ENCODE measurements around the gene CD47. TPM values are rescaled to one million over a fixed set of nuclear protein-coding genes. Genes with fewer than 3 reads are reported as not detected.

Gene CD47
- total RNA-seq, 2 experiments from 2014 or later = 153 to 161 TPM

DNA sequence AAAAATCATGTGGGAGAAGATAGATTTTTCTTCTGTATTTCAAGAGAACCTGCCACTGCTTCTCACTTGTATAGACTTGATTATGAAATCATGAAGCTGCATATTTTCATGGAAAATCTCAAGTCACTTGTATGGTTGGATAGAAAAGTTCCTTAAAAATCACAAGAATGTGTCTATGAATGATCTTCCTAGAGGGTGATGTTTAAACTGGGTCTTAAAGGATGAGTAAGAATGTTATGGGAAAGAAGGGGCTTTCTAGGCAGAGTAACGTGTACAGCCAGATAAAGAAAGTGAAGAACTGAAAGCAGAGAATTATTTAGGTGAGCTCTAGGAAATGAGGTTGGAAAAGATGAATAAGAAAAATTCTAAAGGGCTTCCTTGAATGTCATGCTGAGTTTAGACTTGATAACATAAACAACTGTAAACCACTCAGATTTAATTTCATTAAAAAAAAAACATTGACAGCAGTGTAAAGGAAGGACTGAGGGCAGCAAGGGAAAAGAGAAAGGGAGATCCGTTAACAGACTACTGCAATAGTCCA, 5.0 kb downstream of the CD47 start:
- Mint-ChIP-seq H3K27me3 (no peaks in the 10 kb centered on the region), H3K36me3 (ENCODE audit: low read depth) (peaks cover 21% of the 10 kb centered on the region), H3K4me1 (peaks cover 22% of the 10 kb centered on the region), H3K4me3 (no peak overlapping the region), H3K9me3 (no peaks in the 10 kb centered on the region), H3K27ac (no peak overlapping the region)
- POLR2A ChIA-PET = interaction anchor here (1.1 to 10.5 kb wide), 3 partner anchors 12 to 57 kb away, joined by 3 to 259 read pairs (median 4); no protein-coding TSS in a partner anchor
- CTCF ChIA-PET = interaction anchor here (0.6 to 1.1 kb wide), 2 partner anchors 318 to 320 kb away, joined by 3 to 4 read pairs; no protein-coding TSS in a partner anchor
- DNase-seq = no peak

DNA sequence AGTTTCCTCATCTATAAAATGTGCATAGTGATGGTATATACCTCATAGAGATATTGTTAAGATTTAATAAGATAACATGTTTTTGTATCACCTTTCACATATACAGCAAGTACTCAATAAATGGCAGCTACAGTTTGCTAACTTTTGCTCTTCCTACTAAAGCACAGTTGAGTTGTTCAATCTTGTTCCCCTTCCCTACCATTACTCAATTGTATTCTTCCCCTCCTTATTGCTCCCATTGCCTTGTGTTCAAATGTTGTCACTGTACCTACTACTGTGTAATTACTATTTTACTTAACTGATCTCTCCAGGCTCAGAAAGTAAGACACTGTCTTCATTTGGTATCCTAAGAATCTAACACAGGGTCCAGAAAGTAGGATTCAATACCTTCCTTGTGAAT, 5.5 kb downstream of the CD47 start:
- H3K36me3 Mint-ChIP-seq (ENCODE audit: low read depth) = peaks cover 19% of the 10 kb centered on the region
- no peak overlapping the region for H3K4me3 Mint-ChIP-seq
- no peak overlapping the region for H3K27ac Mint-ChIP-seq
- H3K27me3 Mint-ChIP-seq = no peaks in the 10 kb centered on the region
- CTCF ChIA-PET = interaction anchor here (0.6 kb wide), 1 partner anchor 318 kb away, joined by 4 read pairs; no protein-coding TSS in a partner anchor
- DNase-seq = no peak
- H3K9me3 Mint-ChIP-seq = no peaks in the 10 kb centered on the region
- peaks cover 26% of the 10 kb centered on the region for H3K4me1 Mint-ChIP-seq
- POLR2A ChIA-PET = interaction anchor here (1.1 to 10.5 kb wide), 3 partner anchors 11 to 56 kb away, joined by 3 to 259 read pairs (median 4); no protein-coding TSS in a partner anchor

DNA sequence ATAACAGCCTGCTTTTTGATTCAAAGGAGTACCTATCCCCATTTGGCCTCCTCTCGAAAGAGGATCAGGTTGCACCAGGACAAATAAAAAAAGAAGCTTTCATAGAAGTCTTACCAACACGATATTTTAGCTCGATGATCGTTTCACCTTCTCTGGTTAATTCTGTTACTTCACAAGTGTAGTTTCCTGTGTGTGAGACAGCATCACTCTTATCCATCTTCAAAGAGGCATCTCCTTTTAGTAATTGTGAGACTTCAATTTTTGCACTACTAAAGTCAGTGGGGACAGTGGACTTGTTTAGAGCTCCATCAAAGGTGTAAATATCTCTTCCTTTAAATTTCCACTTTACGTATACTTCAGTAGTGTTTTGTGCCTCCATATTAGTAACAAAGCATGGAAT, 11.0 kb downstream of the CD47 start:
- DNase-seq = no peak
- no peak overlapping the region for H3K4me3 Mint-ChIP-seq
- peaks cover 2% of the 10 kb centered on the region for H3K9me3 Mint-ChIP-seq
- H3K27ac Mint-ChIP-seq = no peak overlapping the region
- peaks cover 48% of the 10 kb centered on the region for H3K36me3 Mint-ChIP-seq (ENCODE audit: low read depth)
- peaks cover 57% of the 10 kb centered on the region for H3K4me1 Mint-ChIP-seq
- CTCF ChIA-PET = interaction anchor here (1.0 kb wide), 1 partner anchor 152 kb away, joined by 3 read pairs; no protein-coding TSS in a partner anchor
- POLR2A ChIA-PET = interaction anchor here (0.7 to 3.3 kb wide), 5 partner anchors 10 to 144 kb away, joined by 3 to 13 read pairs (median 4); no protein-coding TSS in a partner anchor
- no peaks in the 10 kb centered on the region for H3K27me3 Mint-ChIP-seq

DNA sequence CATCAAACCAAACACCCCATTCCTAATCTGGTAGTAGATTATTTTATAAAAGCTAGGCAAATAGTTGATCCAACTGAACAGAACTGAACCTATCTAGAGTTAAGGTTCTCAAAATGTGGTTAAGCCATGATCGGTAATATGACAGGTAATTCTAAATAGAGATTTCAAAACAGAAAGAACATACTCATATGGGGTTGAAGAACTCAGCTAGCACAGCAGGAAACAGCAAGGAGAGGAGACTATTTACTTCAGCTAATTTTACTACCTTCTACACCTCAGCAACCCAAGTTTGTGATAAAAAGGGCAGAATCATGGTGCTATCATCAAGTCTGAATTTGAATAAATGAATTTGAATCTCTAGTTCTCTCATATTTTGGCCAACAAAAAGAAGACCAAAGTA, 11.8 kb downstream of the CD47 start:
- Mint-ChIP-seq H3K4me1 (peaks cover 60% of the 10 kb centered on the region), H3K4me3 (no peak overlapping the region), H3K27me3 (no peaks in the 10 kb centered on the region), H3K27ac (no peak overlapping the region), H3K9me3 (peaks cover 2% of the 10 kb centered on the region), H3K36me3 (ENCODE audit: low read depth) (peaks cover 52% of the 10 kb centered on the region)
- ChIA-PET CTCF (no interaction called here), POLR2A (interaction anchor here (2.3 to 3.3 kb wide), 2 partner anchors 11 to 46 kb away, joined by 12 to 13 read pairs; no protein-coding TSS in a partner anchor)
- DNase-seq = no peak

DNA sequence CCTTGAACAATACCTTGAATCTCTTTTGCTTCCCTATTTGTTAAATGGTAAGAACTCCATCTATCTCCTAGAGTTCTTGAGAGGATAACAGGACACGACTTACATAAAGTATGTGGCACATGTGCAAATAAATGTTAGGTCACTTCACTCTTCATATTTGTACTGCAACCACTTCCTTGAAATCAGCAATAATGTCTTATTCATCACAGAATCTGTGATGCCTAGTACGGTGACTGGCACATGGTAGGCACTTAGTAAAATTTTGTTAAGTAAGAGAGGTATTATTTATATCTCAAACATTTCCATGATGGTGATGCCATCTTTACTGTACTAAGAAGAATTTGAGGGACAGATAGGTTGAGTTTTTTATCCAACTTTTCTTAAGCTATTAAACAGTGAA, 14.3 kb downstream of the CD47 start:
- Mint-ChIP-seq H3K27ac (no peak overlapping the region), H3K4me3 (no peak overlapping the region), H3K4me1 (peaks cover 65% of the 10 kb centered on the region), H3K36me3 (ENCODE audit: low read depth) (peaks cover 66% of the 10 kb centered on the region), H3K9me3 (peaks cover 2% of the 10 kb centered on the region), H3K27me3 (no peaks in the 10 kb centered on the region)
- ChIA-PET POLR2A (no interaction called here), CTCF (no interaction called here)
- no peak for DNase-seq

DNA sequence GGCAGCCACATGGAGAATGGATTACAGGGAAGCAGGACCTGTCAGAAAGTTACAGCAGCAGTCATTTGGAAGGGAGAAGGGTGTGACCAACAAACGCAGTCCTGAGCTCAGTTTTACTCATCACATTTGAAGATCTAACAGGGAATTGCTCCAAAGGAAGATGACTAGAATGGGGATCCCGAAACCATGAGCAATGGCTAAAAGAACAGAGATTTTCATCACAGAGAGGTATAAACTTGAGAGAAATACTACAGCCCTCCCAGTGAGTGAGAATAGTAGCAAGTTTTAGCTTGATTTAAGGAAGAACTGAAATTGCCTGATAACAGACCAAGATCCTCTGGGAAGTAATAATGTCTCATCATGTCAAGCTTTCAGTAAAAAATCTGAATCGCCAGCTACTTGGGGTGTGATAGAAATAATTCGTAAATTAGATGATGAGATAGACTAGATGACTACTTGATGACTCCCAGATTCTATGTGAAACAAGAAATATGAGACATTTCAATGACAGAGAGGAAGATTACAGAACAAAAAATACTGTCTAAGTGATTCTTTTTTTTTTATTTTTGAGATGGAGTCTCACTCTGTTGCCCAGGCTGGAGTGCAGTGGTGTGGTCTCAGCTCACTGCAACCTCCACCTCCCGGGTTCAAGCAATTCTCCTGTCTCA, 16.9 kb downstream of the CD47 start:
- Mint-ChIP-seq H3K4me1 (peaks cover 54% of the 10 kb centered on the region), H3K27ac (no peak overlapping the region), H3K36me3 (ENCODE audit: low read depth) (peaks cover 69% of the 10 kb centered on the region), H3K9me3 (peaks cover 2% of the 10 kb centered on the region), H3K27me3 (no peaks in the 10 kb centered on the region), H3K4me3 (no peak overlapping the region)
- no peak for DNase-seq
- ChIA-PET POLR2A (interaction anchor here (0.8 to 1.3 kb wide), 3 partner anchors 12 to 43 kb away, joined by 3 to 5 read pairs (median 4); no protein-coding TSS in a partner anchor), CTCF (no interaction called here)

DNA sequence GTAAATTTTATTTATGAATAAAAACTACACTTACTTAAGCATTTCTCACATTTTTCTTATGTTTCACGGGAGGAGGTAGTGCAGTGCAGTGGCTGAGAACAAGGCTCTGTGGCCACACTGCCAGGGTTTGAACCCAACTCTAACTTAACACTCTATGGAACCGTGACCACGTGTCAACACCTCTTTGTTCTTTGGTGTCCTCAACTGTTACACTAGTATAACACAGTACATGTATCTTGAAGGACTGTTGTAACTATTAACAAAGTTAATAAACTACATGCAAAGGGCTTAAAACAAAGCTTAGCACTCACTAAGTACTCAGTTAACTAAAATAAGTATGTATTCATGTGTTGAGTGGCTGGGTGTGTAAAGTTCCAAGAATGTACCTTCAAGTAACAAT, 19.5 kb downstream of the CD47 start:
- no peak overlapping the region for H3K27ac Mint-ChIP-seq
- ChIA-PET POLR2A (no interaction called here), CTCF (no interaction called here)
- no peaks in the 10 kb centered on the region for H3K27me3 Mint-ChIP-seq
- H3K4me3 Mint-ChIP-seq = no peak overlapping the region
- DNase-seq = no peak
- peaks cover 57% of the 10 kb centered on the region for H3K4me1 Mint-ChIP-seq
- H3K9me3 Mint-ChIP-seq = no peaks in the 10 kb centered on the region
- peaks cover 69% of the 10 kb centered on the region for H3K36me3 Mint-ChIP-seq (ENCODE audit: low read depth)

DNA sequence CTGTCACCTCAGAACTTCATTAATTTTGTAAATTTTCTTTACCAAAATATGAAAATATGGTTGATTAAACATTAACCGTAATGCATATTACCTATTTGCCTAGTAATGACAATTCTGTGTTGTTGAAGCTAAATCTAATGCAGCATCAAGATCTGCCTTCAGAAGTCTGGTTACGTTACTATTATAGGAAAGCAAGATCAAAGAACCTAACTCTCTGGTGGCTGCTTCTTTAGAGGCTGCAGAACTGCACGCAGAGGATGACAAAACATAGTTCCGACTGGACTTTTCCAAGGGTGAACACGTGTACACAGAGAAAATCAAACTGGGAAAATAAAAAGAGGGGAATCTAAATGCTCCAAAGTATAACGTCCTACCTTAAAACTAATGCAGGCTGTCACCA, 20.5 kb downstream of the CD47 start:
- Mint-ChIP-seq H3K4me1 (peaks cover 57% of the 10 kb centered on the region), H3K27me3 (no peaks in the 10 kb centered on the region), H3K9me3 (no peaks in the 10 kb centered on the region), H3K4me3 (no peak overlapping the region), H3K36me3 (ENCODE audit: low read depth) (peaks cover 73% of the 10 kb centered on the region), H3K27ac (no peak overlapping the region)
- CTCF ChIA-PET = no interaction called here
- POLR2A ChIA-PET = no interaction called here
- DNase-seq = no peak

DNA sequence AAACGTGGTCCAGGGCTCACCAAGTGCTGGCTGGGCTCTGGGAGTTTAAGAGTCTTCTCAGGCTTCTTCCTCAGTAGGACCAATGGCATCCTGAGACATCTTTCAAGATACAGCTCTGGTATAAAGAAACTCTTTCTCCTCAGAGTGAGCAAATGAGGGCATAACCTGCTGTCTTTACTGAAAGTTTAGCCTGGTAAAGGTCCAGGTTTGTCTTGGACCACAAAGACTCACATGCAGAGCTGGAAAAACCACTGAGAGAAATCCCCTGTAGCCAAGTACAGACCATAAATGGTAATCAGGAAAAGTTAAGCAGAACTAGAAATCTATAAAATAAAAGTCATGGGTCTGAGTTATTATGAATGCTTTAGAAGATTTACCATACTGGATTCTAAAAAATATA, 23.1 kb downstream of the CD47 start:
- peaks cover 75% of the 10 kb centered on the region for H3K36me3 Mint-ChIP-seq (ENCODE audit: low read depth)
- no peak overlapping the region for H3K4me3 Mint-ChIP-seq
- DNase-seq = no peak
- ChIA-PET POLR2A (interaction anchor here (1.1 kb wide), 1 partner anchor 154 kb away, joined by 3 read pairs; the partner anchor contains the start of gene IFT57), CTCF (no interaction called here)
- H3K4me1 Mint-ChIP-seq = peaks cover 56% of the 10 kb centered on the region
- no peak overlapping the region for H3K27ac Mint-ChIP-seq
- no peaks in the 10 kb centered on the region for H3K9me3 Mint-ChIP-seq
- H3K27me3 Mint-ChIP-seq = no peaks in the 10 kb centered on the region

DNA sequence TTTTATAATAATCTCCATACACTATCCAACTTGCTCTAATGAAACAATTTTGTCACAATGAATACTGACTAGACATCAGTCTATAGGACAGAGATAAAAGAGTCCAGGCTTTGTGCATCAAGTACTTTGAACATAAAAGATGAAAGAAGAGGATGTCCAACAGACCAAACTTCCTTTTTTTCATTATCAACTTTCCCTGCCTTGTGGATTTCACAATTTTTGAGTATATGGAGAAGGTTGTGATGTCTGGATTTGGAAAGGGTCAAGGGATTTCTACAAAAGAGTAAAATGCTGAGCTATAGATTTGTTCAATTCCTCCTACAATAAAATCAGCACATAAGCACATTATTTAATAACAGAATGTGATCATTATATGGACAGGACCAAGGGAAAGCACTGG, 25.7 kb downstream of the CD47 start:
- Mint-ChIP-seq H3K27ac (no peak overlapping the region), H3K9me3 (no peaks in the 10 kb centered on the region), H3K4me1 (peaks cover 42% of the 10 kb centered on the region), H3K4me3 (no peak overlapping the region), H3K36me3 (ENCODE audit: low read depth) (peaks cover 69% of the 10 kb centered on the region), H3K27me3 (no peaks in the 10 kb centered on the region)
- no peak for DNase-seq
- ChIA-PET POLR2A (no interaction called here), CTCF (interaction anchor here (0.6 kb wide), 1 partner anchor 269 kb away, joined by 4 read pairs; no protein-coding TSS in a partner anchor)

DNA sequence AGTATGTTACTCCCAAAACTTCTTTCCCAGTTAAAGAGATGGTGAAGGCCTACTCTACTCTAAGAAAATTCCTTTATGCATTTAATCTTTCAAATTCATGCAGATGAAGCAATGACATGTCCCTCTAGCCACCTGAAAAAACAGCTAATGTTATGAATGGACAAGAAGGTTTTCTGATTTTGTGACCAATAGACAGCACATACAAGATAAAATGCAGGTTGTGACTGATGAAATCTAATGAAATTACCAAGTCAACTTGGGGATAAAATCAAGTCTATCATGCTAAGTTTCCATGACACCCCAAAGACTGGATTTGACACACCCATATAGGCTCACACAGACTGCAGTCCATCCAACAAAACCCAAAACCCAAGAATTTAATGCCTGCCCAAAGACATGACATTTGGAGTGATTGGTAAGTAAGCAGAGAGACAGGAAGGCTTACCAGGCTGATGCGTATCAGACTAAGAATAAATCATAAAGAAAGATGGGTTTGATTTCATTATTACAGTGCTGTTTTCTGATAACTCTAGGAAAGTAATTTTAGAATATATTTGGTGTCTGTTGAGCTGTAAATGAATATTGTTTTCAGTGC, 26.4 kb downstream of the CD47 start:
- Mint-ChIP-seq H3K4me3 (no peak overlapping the region), H3K27ac (no peak overlapping the region), H3K9me3 (no peaks in the 10 kb centered on the region), H3K27me3 (no peaks in the 10 kb centered on the region), H3K4me1 (peaks cover 40% of the 10 kb centered on the region), H3K36me3 (ENCODE audit: low read depth) (peaks cover 69% of the 10 kb centered on the region)
- POLR2A ChIA-PET = no interaction called here
- no peak for DNase-seq
- CTCF ChIA-PET = no interaction called here

DNA sequence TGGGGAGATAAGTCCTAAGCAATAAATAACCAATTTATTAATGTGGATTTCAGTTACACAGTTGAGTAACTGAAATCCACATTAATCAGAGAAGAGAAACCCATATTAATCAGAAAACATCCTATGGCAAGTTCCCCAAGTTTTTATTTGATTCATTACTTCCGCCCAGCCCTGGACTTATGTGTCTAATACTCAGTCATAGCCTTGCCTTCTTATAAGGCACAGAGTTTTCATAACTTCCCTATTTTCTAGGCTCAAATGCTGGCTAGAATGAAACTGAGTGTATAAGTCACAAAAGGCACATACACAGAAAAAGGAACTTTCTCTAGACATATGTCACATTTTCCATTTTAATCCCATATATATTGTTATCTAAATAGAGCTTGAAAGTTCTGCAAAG, 28.8 kb downstream of the CD47 start:
- ChIA-PET CTCF (interaction anchor here (0.7 to 1.0 kb wide), 2 partner anchors 10 to 106 kb away, joined by 3 read pairs; no protein-coding TSS in a partner anchor), POLR2A (interaction anchor here (1.2 to 1.7 kb wide), 2 partner anchors 28 to 65 kb away, joined by 3 to 5 read pairs; no protein-coding TSS in a partner anchor)
- H3K36me3 Mint-ChIP-seq (ENCODE audit: low read depth) = peaks cover 67% of the 10 kb centered on the region
- H3K9me3 Mint-ChIP-seq = no peaks in the 10 kb centered on the region
- no peak for DNase-seq
- no peak overlapping the region for H3K4me3 Mint-ChIP-seq
- no peaks in the 10 kb centered on the region for H3K27me3 Mint-ChIP-seq
- H3K27ac Mint-ChIP-seq = no peak overlapping the region
- peaks cover 26% of the 10 kb centered on the region for H3K4me1 Mint-ChIP-seq

DNA sequence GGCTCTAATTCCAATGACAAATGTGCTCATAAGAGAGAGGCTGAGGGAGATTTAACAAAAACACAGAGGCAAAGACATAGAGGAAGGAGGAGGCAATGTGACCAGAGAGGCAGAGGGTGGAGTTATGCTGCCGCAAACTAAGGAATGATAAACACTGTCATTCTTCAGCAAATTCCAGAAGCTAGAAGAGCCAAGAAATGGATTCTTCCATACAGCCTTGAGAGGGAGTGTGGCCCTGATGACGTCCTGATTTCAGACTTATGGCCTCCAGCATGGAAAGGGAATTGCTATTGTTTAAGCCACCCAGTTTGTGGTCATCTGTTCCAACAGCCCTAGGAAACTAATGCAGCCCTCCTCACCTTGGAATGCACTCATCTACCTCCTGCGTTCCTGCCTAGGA, 30.5 kb downstream of the CD47 start:
- Mint-ChIP-seq H3K4me3 (no peak overlapping the region), H3K36me3 (ENCODE audit: low read depth) (peaks cover 65% of the 10 kb centered on the region), H3K9me3 (no peaks in the 10 kb centered on the region), H3K4me1 (peaks cover 24% of the 10 kb centered on the region), H3K27ac (no peak overlapping the region), H3K27me3 (no peaks in the 10 kb centered on the region)
- ChIA-PET CTCF (no interaction called here), POLR2A (no interaction called here)
- no peak for DNase-seq
